Chondrocyte (in vitro differentiated cells): ENCODE results near the gene BST1. TPM values are rescaled to one million over a fixed set of nuclear protein-coding genes. Genes with fewer than 3 reads are reported as not detected.
"Not testable (repeated sequence)": the region's sequence is repeated elsewhere in the genome, so short reads cannot be mapped to it uniquely, and the experiment has no call there.

ENCODE experiments used
- DNase-seq: peaks from one replicate; pipeline ENCODE4 v3.0.0; 2021; ENCODE audit warnings: mixed read lengths, low spot score
- H3K27ac Mint-ChIP-seq: one replicate; pipeline ENCODE4 v1.8.0; 2021; ENCODE audit warnings: mild to moderate bottlenecking, moderate library complexity, mixed read lengths; ENCODE audit not compliant: unreplicated experiment
- H3K27me3 Mint-ChIP-seq: 2 replicates; pipeline ENCODE4 v1.8.0; 2021; ENCODE audit warnings: low read depth, mixed read lengths
- H3K36me3 Mint-ChIP-seq: 2 replicates; pipeline ENCODE4 v1.8.0; 2021; ENCODE audit warnings: low read depth, mixed read lengths
- H3K4me1 Mint-ChIP-seq: 2 replicates; pipeline ENCODE4 v1.8.0; 2021; ENCODE audit warnings: low read depth, mild to moderate bottlenecking, mixed read lengths
- H3K4me3 Mint-ChIP-seq: one replicate; pipeline ENCODE4 v1.8.0; 2021; ENCODE audit warnings: mild to moderate bottlenecking, moderate library complexity, mixed read lengths; ENCODE audit not compliant: unreplicated experiment
- H3K9me3 Mint-ChIP-seq: 2 replicates; pipeline ENCODE4 v1.8.0; 2021; ENCODE audit warnings: low read depth, mixed read lengths
- total RNA-seq: library from RNA; stranded (reverse); gene quantifications from 3 replicates; pipeline ENCODE4 v1.2.1, GENCODE V29; 2021
- TF ChIP-seq, protein P1 (sequence below): fragments of 200-600 bp; sonication (generic); IDR thresholded peaks from 2 replicates; pipeline ENCODE4 v1.5.0; 2021; ENCODE audit warnings: antibody characterized with exemption, mild to moderate bottlenecking, moderate library complexity

Gene BST1
- total RNA-seq, 1 donor from 2014 or later: 0.45 TPM

DNA sequence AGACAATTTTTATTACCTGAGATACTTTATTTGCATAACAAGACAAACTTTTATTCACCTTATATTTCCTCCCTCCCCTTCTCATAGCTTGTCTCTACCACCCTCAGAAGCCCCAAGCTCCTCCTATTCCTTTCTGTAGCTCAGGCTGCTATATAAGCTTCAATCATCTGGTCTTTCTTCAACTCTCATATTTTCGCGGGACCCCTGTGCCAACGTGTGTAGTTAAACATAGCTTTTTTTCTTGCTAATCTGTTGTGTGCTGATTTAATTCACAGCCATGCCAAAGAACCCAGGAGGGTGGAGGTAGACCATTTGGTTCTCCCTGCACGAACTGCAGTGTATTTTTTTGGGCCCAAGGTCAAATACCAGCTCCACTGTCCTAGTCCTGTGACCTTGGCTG is 54.2 kb downstream of the BST1 start:
- no peaks in the 10 kb centered on the region for H3K36me3 Mint-ChIP-seq
- no peaks in the 10 kb centered on the region for H3K27me3 Mint-ChIP-seq
- H3K27ac Mint-ChIP-seq: no peak overlapping the region
- TF ChIP-seq, protein P1, sequence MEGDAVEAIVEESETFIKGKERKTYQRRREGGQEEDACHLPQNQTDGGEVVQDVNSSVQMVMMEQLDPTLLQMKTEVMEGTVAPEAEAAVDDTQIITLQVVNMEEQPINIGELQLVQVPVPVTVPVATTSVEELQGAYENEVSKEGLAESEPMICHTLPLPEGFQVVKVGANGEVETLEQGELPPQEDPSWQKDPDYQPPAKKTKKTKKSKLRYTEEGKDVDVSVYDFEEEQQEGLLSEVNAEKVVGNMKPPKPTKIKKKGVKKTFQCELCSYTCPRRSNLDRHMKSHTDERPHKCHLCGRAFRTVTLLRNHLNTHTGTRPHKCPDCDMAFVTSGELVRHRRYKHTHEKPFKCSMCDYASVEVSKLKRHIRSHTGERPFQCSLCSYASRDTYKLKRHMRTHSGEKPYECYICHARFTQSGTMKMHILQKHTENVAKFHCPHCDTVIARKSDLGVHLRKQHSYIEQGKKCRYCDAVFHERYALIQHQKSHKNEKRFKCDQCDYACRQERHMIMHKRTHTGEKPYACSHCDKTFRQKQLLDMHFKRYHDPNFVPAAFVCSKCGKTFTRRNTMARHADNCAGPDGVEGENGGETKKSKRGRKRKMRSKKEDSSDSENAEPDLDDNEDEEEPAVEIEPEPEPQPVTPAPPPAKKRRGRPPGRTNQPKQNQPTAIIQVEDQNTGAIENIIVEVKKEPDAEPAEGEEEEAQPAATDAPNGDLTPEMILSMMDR: no peak
- peaks cover 18% of the 10 kb centered on the region for H3K4me1 Mint-ChIP-seq
- H3K4me3 Mint-ChIP-seq: no peak overlapping the region
- no peaks in the 10 kb centered on the region for H3K9me3 Mint-ChIP-seq
- no peak for DNase-seq

DNA sequence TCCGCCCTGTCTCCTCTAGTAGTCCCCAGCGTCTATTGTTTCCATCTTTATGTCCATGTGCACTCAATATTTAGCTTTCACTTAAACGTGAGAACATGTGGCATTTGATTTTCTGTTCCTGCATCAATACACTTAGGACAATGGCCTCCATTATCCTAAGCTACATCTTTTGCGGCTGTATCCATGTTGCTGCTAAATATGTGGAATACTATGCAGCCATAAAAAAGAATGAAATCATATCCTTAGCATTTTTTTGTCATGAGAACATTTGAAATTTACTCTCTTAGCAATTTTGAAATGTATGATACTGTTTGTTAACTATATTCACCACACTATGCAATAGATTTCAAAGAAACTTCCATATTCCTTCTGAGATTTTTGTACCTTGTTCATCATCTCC is 55.4 kb downstream of the BST1 start:
- H3K27ac Mint-ChIP-seq: no peak overlapping the region
- no peak overlapping the region for H3K4me3 Mint-ChIP-seq
- TF ChIP-seq, protein P1: no peak
- H3K27me3 Mint-ChIP-seq: no peaks in the 10 kb centered on the region
- no peaks in the 10 kb centered on the region for H3K9me3 Mint-ChIP-seq
- H3K36me3 Mint-ChIP-seq: no peaks in the 10 kb centered on the region
- DNase-seq: no peak
- peaks cover 18% of the 10 kb centered on the region for H3K4me1 Mint-ChIP-seq

DNA sequence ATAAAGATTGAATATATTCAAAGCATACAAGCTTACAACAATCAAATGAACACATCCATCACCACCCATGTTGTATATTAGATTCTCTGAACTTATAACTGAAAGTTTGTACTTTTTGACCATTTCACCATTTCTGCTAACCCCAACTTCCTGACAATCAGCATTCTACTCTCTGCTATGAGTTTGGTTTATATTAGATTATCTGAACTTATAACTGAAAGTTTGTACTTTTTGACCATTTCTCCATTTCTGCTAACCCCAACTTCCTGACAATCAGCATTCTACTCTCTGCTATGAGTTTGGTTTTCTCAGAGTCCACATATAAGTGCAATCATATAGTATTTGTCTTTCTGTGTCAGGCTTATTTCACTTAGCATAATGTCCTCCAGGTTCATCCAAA is 59.6 kb downstream of the BST1 start:
- H3K27me3 Mint-ChIP-seq, H3K27ac Mint-ChIP-seq, H3K4me1 Mint-ChIP-seq, DNase-seq, H3K4me3 Mint-ChIP-seq, H3K36me3 Mint-ChIP-seq, H3K9me3 Mint-ChIP-seq: not testable (repeated sequence)

GRCh38 chr4:15765391-15765790 is 62.5 kb downstream of the BST1 start:
- Mint-ChIP-seq H3K27ac (no peak overlapping the region), H3K9me3 (no peaks in the 10 kb centered on the region)
- TF ChIP-seq, protein P1: no peak

GRCh38 chr4:15765910-15766697 is 63.2 kb downstream of the BST1 start:
- Mint-ChIP-seq H3K4me3 (no peak overlapping the region), H3K36me3 (no peaks in the 10 kb centered on the region), H3K9me3 (no peaks in the 10 kb centered on the region), H3K27ac (no peak overlapping the region), H3K4me1 (no peaks in the 10 kb centered on the region), H3K27me3 (no peaks in the 10 kb centered on the region)
- no peak for DNase-seq
- TF ChIP-seq, protein P1: no peak

More at GRCh38 chr4:15765391-15765790, 62.5 kb downstream of the BST1 start:
- DNase-seq: no peak
- no peaks in the 10 kb centered on the region for H3K4me1 Mint-ChIP-seq
- no peaks in the 10 kb centered on the region for H3K27me3 Mint-ChIP-seq
- no peaks in the 10 kb centered on the region for H3K36me3 Mint-ChIP-seq
- no peak overlapping the region for H3K4me3 Mint-ChIP-seq

- no peak for DNase-seq
- Mint-ChIP-seq H3K9me3 (no peaks in the 10 kb centered on the region), H3K27me3 (no peaks in the 10 kb centered on the region), H3K36me3 (no peaks in the 10 kb centered on the region), H3K4me3 (no peak overlapping the region), H3K27ac (no peak overlapping the region), H3K4me1 (no peaks in the 10 kb centered on the region)
- TF ChIP-seq, protein P1: no peak
Measured at GRCh38 chr4:15766821-15767220, 64.0 kb downstream of the BST1 start.
